HG03039 (cell line): ENCODE measurements around the gene INPP5A.
A peak's percentile ranks its signal among the peaks of the same experiment; 100 is the strongest.
"Not testable (repeated sequence)": the region's sequence is repeated elsewhere in the genome, so short reads cannot be mapped to it uniquely, and the experiment has no call there.

Experiments used
- ATAC-seq: cut with Tn5 transposase; IDR thresholded peaks from one replicate; pipeline ENCODE4 v1.9.1; 2021; ENCODE audit warnings: mild to moderate bottlenecking, moderate library complexity; ENCODE audit not compliant: unreplicated experiment

The INPP5A gene

GRCh38 chr10:132559538-132559937 is 22.0 kb downstream of the INPP5A start:
- ATAC-seq = no peak

GRCh38 chr10:132560241-132560731 is 22.7 kb downstream of the INPP5A start:
- no peak for ATAC-seq

- ATAC-seq = no peak
Observed at GRCh38 chr10:132562177-132562915, 24.8 kb downstream of the INPP5A start.

- no peak for ATAC-seq
Observed at GRCh38 chr10:132562916-132563456, 25.4 kb downstream of the INPP5A start.

GRCh38 chr10:132563485-132564248 is 26.1 kb downstream of the INPP5A start:
- peak; percentile 65 for ATAC-seq

GRCh38 chr10:132564249-132564605 is 26.6 kb downstream of the INPP5A start:
- ATAC-seq = no peak

- no peak for ATAC-seq
Observed at GRCh38 chr10:132564690-132565089, 27.1 kb downstream of the INPP5A start.

GRCh38 chr10:132565516-132566209 is 28.1 kb downstream of the INPP5A start:
- ATAC-seq = no peak

- ATAC-seq = no peak
Observed at GRCh38 chr10:132566892-132567291, 29.3 kb downstream of the INPP5A start.

- ATAC-seq = no peak
Observed at GRCh38 chr10:132570265-132570664, 32.7 kb downstream of the INPP5A start.

- peak; percentile 34 for ATAC-seq
Observed at GRCh38 chr10:132570771-132571649, 33.4 kb downstream of the INPP5A start.

GRCh38 chr10:132571650-132572544 is 34.3 kb downstream of the INPP5A start:
- peak; percentile 81 for ATAC-seq

- ATAC-seq = peak; percentile 1
Observed at GRCh38 chr10:132572545-132572937, 35.0 kb downstream of the INPP5A start.

- ATAC-seq = not testable (repeated sequence)
Observed at GRCh38 chr10:132572946-132573345, 35.4 kb downstream of the INPP5A start.

- ATAC-seq = no peak
Observed at GRCh38 chr10:132574288-132574687, 36.7 kb downstream of the INPP5A start.

- ATAC-seq = no peak
Observed at GRCh38 chr10:132574783-132575319, 37.3 kb downstream of the INPP5A start.

- peak; percentile 26 for ATAC-seq
Observed at GRCh38 chr10:132575320-132576201, 38.0 kb downstream of the INPP5A start.
